H9 (cell line): ENCODE data around the gene MAP3K5. TPM values are rescaled to one million over a fixed set of nuclear protein-coding genes. Genes with fewer than 3 reads are reported as not detected.

Experiments
- DNase-seq: peaks from one replicate; pipeline ENCODE4 v3.0.0-alpha.2; 2017
- H2AFZ ChIP-seq: one replicate; pipeline ENCODE4 v1.6.1; 2013; ENCODE audit warnings: mild to moderate bottlenecking, low read length, control low read depth, moderate library complexity
- H2AK5ac ChIP-seq: 2 replicates; pipeline ENCODE4 v1.6.1; 2013; ENCODE audit warnings: low read length, control low read depth, mixed read lengths; ENCODE audit not compliant: insufficient read length
- H2BK120ac ChIP-seq: one replicate; pipeline ENCODE4 v1.6.1; 2013; ENCODE audit warnings: low read depth, mild to moderate bottlenecking, low read length, control low read depth, inconsistent platforms; ENCODE audit not compliant: poor library complexity, severe bottlenecking
- H2BK12ac ChIP-seq: 2 replicates; pipeline ENCODE4 v1.6.1; 2013; ENCODE audit warnings: low read length, control low read depth, mixed read lengths, low read depth; ENCODE audit not compliant: insufficient read length
- H2BK15ac ChIP-seq: 2 replicates; pipeline ENCODE4 v1.6.1; 2013; ENCODE audit warnings: low read depth, low read length, control low read depth
- H2BK20ac ChIP-seq: one replicate; pipeline ENCODE4 v1.6.1; 2013; ENCODE audit warnings: low read depth, mild to moderate bottlenecking, low read length, control low read depth, inconsistent platforms; ENCODE audit not compliant: poor library complexity, severe bottlenecking
- H2BK5ac ChIP-seq: 2 replicates; pipeline ENCODE4 v1.6.1; 2013; ENCODE audit warnings: low read length, control low read depth, mixed read lengths; ENCODE audit not compliant: insufficient read length
- H3K14ac ChIP-seq: 2 replicates; pipeline ENCODE4 v1.6.1; 2013; ENCODE audit warnings: low read length, control low read depth; ENCODE audit not compliant: insufficient read depth
- H3K18ac ChIP-seq: 2 replicates; pipeline ENCODE4 v1.6.1; 2013; ENCODE audit warnings: low read depth, mild to moderate bottlenecking, mixed read lengths, low read length, control low read depth; ENCODE audit not compliant: insufficient read length
- H3K23ac ChIP-seq: 2 replicates; pipeline ENCODE4 v1.6.1; 2013; ENCODE audit warnings: low read length, control low read depth, mixed read lengths, low read depth; ENCODE audit not compliant: insufficient read length
- H3K23me2 ChIP-seq: 2 replicates; pipeline ENCODE4 v1.6.1; 2013; ENCODE audit warnings: low read depth, mild to moderate bottlenecking, mixed read lengths, low read length, control low read depth; ENCODE audit not compliant: insufficient read length, poor library complexity, severe bottlenecking
- H3K27ac ChIP-seq: 2 replicates; pipeline ENCODE4 v1.5.1; 2013; ENCODE audit warnings: low read length, control low read depth, mixed read lengths, low read depth; ENCODE audit not compliant: insufficient read length
- H3K27me3 ChIP-seq: 2 replicates; pipeline ENCODE4 v1.6.1; 2013; ENCODE audit warnings: low read length, control low read depth, inconsistent platforms; ENCODE audit not compliant: insufficient read depth
- H3K4ac ChIP-seq: 2 replicates; pipeline ENCODE4 v1.6.1; 2013; ENCODE audit warnings: low read depth, mild to moderate bottlenecking, control low read depth, inconsistent platforms, low read length, moderate library complexity
- H3K4me1 ChIP-seq: 2 replicates; pipeline ENCODE4 v1.6.1; 2013; ENCODE audit warnings: low read length, control low read depth, inconsistent platforms; ENCODE audit not compliant: insufficient read depth
- H3K4me2 ChIP-seq: 2 replicates; pipeline ENCODE4 v1.6.1; 2013; ENCODE audit warnings: low read length, control low read depth, mixed read lengths; ENCODE audit not compliant: insufficient read length, insufficient read depth
- H3K56ac ChIP-seq: 2 replicates; pipeline ENCODE4 v1.6.1; 2013; ENCODE audit warnings: low read depth, mild to moderate bottlenecking, mixed read lengths, low read length, control low read depth; ENCODE audit not compliant: insufficient read length
- H3K79me1 ChIP-seq: 2 replicates; pipeline ENCODE4 v1.6.1; 2013; ENCODE audit warnings: low read depth, mild to moderate bottlenecking, moderate library complexity, low read length, control low read depth, inconsistent platforms; ENCODE audit not compliant: insufficient read depth, poor library complexity, severe bottlenecking
- H3K79me2 ChIP-seq: 2 replicates; pipeline ENCODE4 v1.6.1; 2013; ENCODE audit warnings: low read length, control low read depth, inconsistent platforms; ENCODE audit not compliant: insufficient read depth
- H3K9ac ChIP-seq: 2 replicates; pipeline ENCODE4 v1.6.1; 2013; ENCODE audit warnings: low read length, control low read depth, mixed read lengths; ENCODE audit not compliant: insufficient read length; ENCODE audit errors: extremely low read depth
- H3K9me3 ChIP-seq: one replicate; pipeline ENCODE4 v1.6.1; 2013; ENCODE audit warnings: low read depth, low read length, inconsistent platforms; ENCODE audit not compliant: control insufficient read depth
- H3T11ph ChIP-seq: one replicate; pipeline ENCODE4 v1.6.1; 2013; ENCODE audit warnings: mild to moderate bottlenecking, low read length, control low read depth, inconsistent platforms
- H4K20me1 ChIP-seq: one replicate; pipeline ENCODE4 v1.6.1; 2013; ENCODE audit not compliant: control insufficient read depth, insufficient read length, insufficient read depth
- H4K5ac ChIP-seq: 2 replicates; pipeline ENCODE4 v1.6.1; 2013; ENCODE audit warnings: low read depth, mild to moderate bottlenecking, mixed read lengths, low read length, control low read depth; ENCODE audit not compliant: insufficient read length
- H4K8ac ChIP-seq: replicated peaks from 2 replicates; pipeline ENCODE4 v1.6.1; 2013; ENCODE audit warnings: low read length, control low read depth, mixed read lengths, low read depth; ENCODE audit not compliant: insufficient read length
- H4K91ac ChIP-seq: 2 replicates; pipeline ENCODE4 v1.6.1; 2013; ENCODE audit warnings: low read depth, mild to moderate bottlenecking, moderate library complexity, mixed read lengths, low read length, control low read depth; ENCODE audit not compliant: insufficient read length
- H3K27ac Mint-ChIP-seq, 3 experiments: 2 replicates in 2 of 3; 3 replicates in 1 of 3; pipeline ENCODE4 v1.8.0; 2020 to 2021; ENCODE audit warnings: mixed read lengths in 3 of 3, mild to moderate bottlenecking in 1 of 3, moderate library complexity in 1 of 3
- H3K27me3 Mint-ChIP-seq: 2 replicates; pipeline ENCODE4 v1.8.0; 2021; ENCODE audit warnings: low read depth, mild to moderate bottlenecking, moderate library complexity, mixed read lengths
- H3K36me3 Mint-ChIP-seq, 3 experiments: 2 replicates in 2 of 3; 3 replicates in 1 of 3; pipeline ENCODE4 v1.8.0; 2020 to 2021; ENCODE audit warnings: low read depth in 3 of 3, mixed read lengths in 3 of 3; ENCODE audit not compliant: insufficient read depth in 1 of 3
- H3K4me1 Mint-ChIP-seq, 2 experiments: 2 replicates each; pipeline ENCODE4 v1.8.0; 2020; ENCODE audit warnings: mixed read lengths in 2 of 2
- H3K4me3 Mint-ChIP-seq, 2 experiments: 2 replicates in 1 of 2; 3 replicates in 1 of 2; pipeline ENCODE4 v1.8.0; 2020 to 2021; ENCODE audit warnings: mild to moderate bottlenecking in 2 of 2, mixed read lengths in 2 of 2, moderate library complexity in 1 of 2
- H3K9me3 Mint-ChIP-seq, 2 experiments: 2 replicates in 1 of 2; 3 replicates in 1 of 2; pipeline ENCODE4 v1.8.0; 2020; ENCODE audit warnings: mild to moderate bottlenecking in 2 of 2, mixed read lengths in 2 of 2, moderate library complexity in 1 of 2
- CTCF ChIP-seq: fragments of 200-600 bp; sonication (generic); conservative IDR thresholded peaks from 3 replicates; pipeline ENCODE4 v1.8.0; 2021; ENCODE audit warnings: antibody characterized with exemption, mild to moderate bottlenecking
- WGBS: extraction: QIAGEN DNeasy Blood & Tissue Kit; methylation state at CpG from one replicate; pipeline ENCODE4 v1.1.7; 2013; ENCODE audit warnings: missing lambda C conversion rate, low lambda C conversion rate, mixed read lengths; ENCODE audit not compliant: insufficient read length; ENCODE audit errors: extremely low coverage; 5-methylcytosine and 5-hydroxymethylcytosine counted together
- total RNA-seq: library from RNA; stranded (reverse); gene quantifications from 2 replicates; pipeline ENCODE4 v1.2.1, GENCODE V29; 2021

Gene MAP3K5
- total RNA-seq, 1 experiment from 2014 or later = 1.6 TPM

GRCh38 chr6:136753624-136754023 lies 38.7 kb downstream of the MAP3K5 start:
- no peak overlapping the region for H2BK5ac ChIP-seq
- H3K4me2 ChIP-seq = no peak overlapping the region
- no peaks in the 10 kb centered on the region for H3K9me3 ChIP-seq
- no peaks in the 10 kb centered on the region for H3K79me1 ChIP-seq
- DNase-seq = no peak
- peak overlapping the region in 1 of 3 experiments; percentile 66; a peak in 1 of 7 replicates for H3K27ac Mint-ChIP-seq
- H3K56ac ChIP-seq = no peak overlapping the region
- no peak overlapping the region for H2AK5ac ChIP-seq
- H3K4me1 Mint-ChIP-seq = peaks cover 8 to 15% of the 10 kb centered on the region in 2 experiments
- no peak for TF ChIP-seq CTCF
- no peaks in the 10 kb centered on the region for H3K36me3 Mint-ChIP-seq
- no peak overlapping the region for H3K14ac ChIP-seq
- H4K20me1 ChIP-seq = no peaks in the 10 kb centered on the region
- H3K9ac ChIP-seq = no peak overlapping the region
- H3T11ph ChIP-seq = no peak overlapping the region
- no peak overlapping the region for H3K4ac ChIP-seq
- no peak overlapping the region for H3K23ac ChIP-seq
- H3K79me2 ChIP-seq = no peaks in the 10 kb centered on the region
- no peak overlapping the region for H2BK15ac ChIP-seq
- no peak overlapping the region for H4K8ac ChIP-seq
- H3K9me3 Mint-ChIP-seq = no peaks in the 10 kb centered on the region
- no peak overlapping the region for H2AFZ ChIP-seq
- H3K27ac ChIP-seq = no peak overlapping the region
- no peak overlapping the region for H4K5ac ChIP-seq
- H4K91ac ChIP-seq = no peak overlapping the region
- no peak overlapping the region for H3K18ac ChIP-seq
- H2BK12ac ChIP-seq = no peak overlapping the region
- H3K23me2 ChIP-seq = peaks cover 2% of the 10 kb centered on the region
- H3K27me3 ChIP-seq = no peaks in the 10 kb centered on the region
- no peak overlapping the region for H2BK20ac ChIP-seq
- no peak overlapping the region for H3K4me3 Mint-ChIP-seq
- no CpG with 5 or more reads among the region's 7 CpGs for WGBS
- no peaks in the 10 kb centered on the region for H3K27me3 Mint-ChIP-seq
- H2BK120ac ChIP-seq = no peak overlapping the region
- H3K4me1 ChIP-seq = no peaks in the 10 kb centered on the region
